ENCODE results near the gene USP5. TPM values are rescaled to one million over a fixed set of nuclear protein-coding genes. Genes with fewer than 3 reads are reported as not detected.
"Not testable (repeated sequence)": the region's sequence is repeated elsewhere in the genome, so short reads cannot be mapped to it uniquely, and the experiment has no call there.

USP5 gene
- polyA plus RNA-seq, 2 of the 4 experiments (the other 2 are of a cell fraction), result 58.6 to 78.2 TPM

- CTCF ChIA-PET, result interaction anchor here (0.6 to 9.5 kb wide), 4 partner anchors 12 to 51 kb away, joined by 3 to 399 read pairs (median 4); partner anchors contain the start of genes SPSB2 and TPI1
- ATAC-seq (no peak), DNase-seq (ENCODE audit: low read depth in 1 of 2, low spot score in 1 of 2) (no peak), FAIRE-seq (no peak)
- Histone ChIP-seq H3K27ac (peak overlapping the region; percentile 91 to 94), H3K9me3 (no peaks in the 10 kb centered on the region), H3K4me2 (peak overlapping the region; percentile 56), H3K4me1 (peaks cover 56% of the 10 kb centered on the region), H3K4me3 (no peak overlapping the region)
- WGBS (ENCODE audit: missing lambda C conversion rate), result 62% methylated on average over 8 of the region's 8 CpGs
- TF ChIP-seq CEBPB (IDR thresholded peaks at IDR 0.05) (0 out of 4 replicates have a peak, but pooled peaks of 1 of the 2 experiments have one; percentile 30), ELK1 (IDR thresholded peaks at IDR 0.05; ENCODE audit: low read depth, low read length) (no peak)
- POLR2A ChIA-PET, result interaction anchor here (0.7 kb wide), 1 partner anchor 15 kb away, joined by 3 read pairs; no protein-coding TSS in a partner anchor
Measured at GRCh38 chr12:6887460-6887859, 35.5 kb downstream of the USP5 start.

- peak overlapping the region; percentile 91 to 94 for H3K27ac ChIP-seq
- H3K4me1 ChIP-seq, result peaks cover 56% of the 10 kb centered on the region
- H3K4me3 ChIP-seq, result no peak overlapping the region
- no peak for ATAC-seq
- peak; percentile 91 for TF ChIP-seq MAFK (IDR thresholded peaks at IDR 0.05; ENCODE audit: partially characterized antibody)
- no peak for TF ChIP-seq MYC (IDR thresholded peaks at IDR 0.05; ENCODE audit: borderline replicate concordance, low read length)
- FAIRE-seq, result no peak
- no peaks in the 10 kb centered on the region for H3K9me3 ChIP-seq
- ChIA-PET POLR2A (no interaction called here), CTCF (interaction anchor here (1.1 to 9.5 kb wide), 2 partner anchors 13 to 35 kb away, joined by 3 to 399 read pairs; partner anchors contain the start of genes SPSB2 and TPI1)
- WGBS (ENCODE audit: missing lambda C conversion rate), result 92% methylated on average over 2 of the region's 2 CpGs
- H3K4me2 ChIP-seq, result no peak overlapping the region
- no peak for DNase-seq (ENCODE audit: low read depth in 1 of 2, low spot score in 1 of 2)
Measured at GRCh38 chr12:6888360-6888759, 36.4 kb downstream of the USP5 start.

GRCh38 chr12:6888794-6889193 is 36.8 kb downstream of the USP5 start:
- not testable (repeated sequence) for DNase-seq (ENCODE audit: low read depth in 1 of 2, low spot score in 1 of 2); H3K9me3 ChIP-seq; H3K4me3 ChIP-seq; H3K4me2 ChIP-seq; FAIRE-seq; ATAC-seq
- H3K27ac ChIP-seq, result peak overlapping the region; percentile 91 to 94
- POLR2A ChIA-PET, result interaction anchor here (1.0 kb wide), 1 partner anchor 16 kb away, joined by 4 read pairs; the partner anchor contains the start of gene SPSB2
- WGBS (ENCODE audit: missing lambda C conversion rate), result 58% methylated on average over 7 of the region's 7 CpGs
- CTCF ChIA-PET, result interaction anchor here (9.5 kb wide), 1 partner anchor 13 kb away, joined by 399 read pairs; the partner anchor contains the start of genes SPSB2 and TPI1
- peaks cover 56% of the 10 kb centered on the region for H3K4me1 ChIP-seq

GRCh38 chr12:6889775-6890573 is 38.0 kb downstream of the USP5 start:
- ChIA-PET POLR2A (interaction anchor here (1.0 kb wide), 1 partner anchor 17 kb away, joined by 4 read pairs; the partner anchor contains the start of gene SPSB2), CTCF (interaction anchor here (0.7 to 9.5 kb wide), 4 partner anchors 14 to 153 kb away, joined by 3 to 399 read pairs (median 50); partner anchors contain the start of genes CDCA3, LRRC23, SPSB2 and TPI1)
- DNase-seq (ENCODE audit: low read depth in 1 of 2, low spot score in 1 of 2); H3K9me3 ChIP-seq; H3K4me3 ChIP-seq; ATAC-seq; FAIRE-seq: not testable (repeated sequence)
- H3K27ac ChIP-seq, result peak overlapping the region; percentile 94 to 98
- peak overlapping the region; percentile 70 for H3K4me2 ChIP-seq
- 92% methylated on average over 21 of the region's 21 CpGs for WGBS (ENCODE audit: missing lambda C conversion rate)
- peaks cover 49% of the 10 kb centered on the region for H3K4me1 ChIP-seq
- TF ChIP-seq RARB (CRISPR knock-in tag; IDR thresholded peaks at IDR 0.05), result 0 out of 2 replicates have a peak, but pooled peaks have one; percentile 3

GRCh38 chr12:6890789-6891645 is 39.1 kb downstream of the USP5 start:
- no peak for FAIRE-seq
- 10% methylated on average over 39 of the region's 68 CpGs for WGBS (ENCODE audit: missing lambda C conversion rate)
- peak; percentile 93 to 99 for DNase-seq (ENCODE audit: low read depth in 1 of 2, low spot score in 1 of 2)
- ATAC-seq, result peak; percentile 95 to 96
- H3K9me3 ChIP-seq, result no peaks in the 10 kb centered on the region
- peak overlapping the region; percentile 80 for H3K4me2 ChIP-seq
- H3K4me3 ChIP-seq, result peak overlapping the region; percentile 40
- H3K27ac ChIP-seq, result peak overlapping the region; percentile 94 to 98
- ChIA-PET CTCF (interaction anchor here (0.6 to 9.5 kb wide), 31 partner anchors 9 to 665 kb away, joined by 3 to 399 read pairs (median 4); partner anchors contain the start of genes CDCA3, LRRC23, MLF2 and SPSB2), POLR2A (interaction anchor here (0.6 to 3.0 kb wide), 15 partner anchors 9 to 167 kb away, joined by 3 to 105 read pairs (median 6); partner anchors contain the start of genes C12orf57, CDCA3, ENO2 and RNU7-1)
- peaks cover 38% of the 10 kb centered on the region for H3K4me1 ChIP-seq
- TF ChIP-seq TFCP2L1 (CRISPR knock-in tag; IDR thresholded peaks at IDR 0.05), result no peak
- TF ChIP-seq HOXB13 (CRISPR knock-in tag; IDR thresholded peaks at IDR 0.05; ENCODE audit: low read depth), result 0 out of 2 replicates have a peak, but pooled peaks have one; percentile 22
- TF ChIP-seq USF2 (IDR thresholded peaks at IDR 0.05), result peak; percentile 91
- TF ChIP-seq BCL3 (IDR thresholded peaks at IDR 0.05), result peak; percentile 87; the same call in 1 of the 3 replicates
- TF ChIP-seq HOXB5 (CRISPR knock-in tag; IDR thresholded peaks at IDR 0.05), result no peak
- TF ChIP-seq FOSL2 (IDR thresholded peaks at IDR 0.05), result no peak
- TF ChIP-seq FOSL2 (CRISPR knock-in tag; IDR thresholded peaks at IDR 0.05), result peak; percentile 82
- TF ChIP-seq FOSB (CRISPR knock-in tag; IDR thresholded peaks at IDR 0.05), result no peak; the same call in 1 of the 2 replicates
- TF ChIP-seq EHF (CRISPR knock-in tag; IDR thresholded peaks at IDR 0.05), result 0 out of 2 replicates have a peak, but pooled peaks have one; percentile 67
- TF ChIP-seq CTCF (IDR thresholded peaks at IDR 0.05), result peak; percentile 95
- peak in 1 of 2 experiments; percentile 54; a peak in 1 of 5 replicates for TF ChIP-seq EP300 (IDR thresholded peaks at IDR 0.05)

All from A549 (cell line).